Subcutaneous adipose tissue (tissue), 4 donors: Measurements from ENCODE around the gene NUP93. TPM values are rescaled to one million over a fixed set of nuclear protein-coding genes. Genes with fewer than 3 reads are reported as not detected.

Source experiments
- total RNA-seq, 4 donors: library from RNA; depleted of rRNA; stranded (reverse); fragments of >200 nt; gene quantifications; one replicate each; pipeline ENCODE4 v1.1.0, GENCODE V29; 2016
- TF ChIP-seq, protein P1 (sequence below): fragments of 450-650 bp; IDR thresholded peaks from one replicate; pipeline ENCODE4 v1.5.1; 2016; ENCODE audit warnings: low read depth, mild to moderate bottlenecking, control low read depth, antibody characterized with exemption, moderate library complexity

The NUP93 gene
- total RNA-seq, 4 donors from 2014 or later = 28.4 to 57.6 (median 47.5) TPM

GRCh38 chr16:56835320-56835719 lies 105.4 kb downstream of the NUP93 start:
- TF ChIP-seq, protein P1, sequence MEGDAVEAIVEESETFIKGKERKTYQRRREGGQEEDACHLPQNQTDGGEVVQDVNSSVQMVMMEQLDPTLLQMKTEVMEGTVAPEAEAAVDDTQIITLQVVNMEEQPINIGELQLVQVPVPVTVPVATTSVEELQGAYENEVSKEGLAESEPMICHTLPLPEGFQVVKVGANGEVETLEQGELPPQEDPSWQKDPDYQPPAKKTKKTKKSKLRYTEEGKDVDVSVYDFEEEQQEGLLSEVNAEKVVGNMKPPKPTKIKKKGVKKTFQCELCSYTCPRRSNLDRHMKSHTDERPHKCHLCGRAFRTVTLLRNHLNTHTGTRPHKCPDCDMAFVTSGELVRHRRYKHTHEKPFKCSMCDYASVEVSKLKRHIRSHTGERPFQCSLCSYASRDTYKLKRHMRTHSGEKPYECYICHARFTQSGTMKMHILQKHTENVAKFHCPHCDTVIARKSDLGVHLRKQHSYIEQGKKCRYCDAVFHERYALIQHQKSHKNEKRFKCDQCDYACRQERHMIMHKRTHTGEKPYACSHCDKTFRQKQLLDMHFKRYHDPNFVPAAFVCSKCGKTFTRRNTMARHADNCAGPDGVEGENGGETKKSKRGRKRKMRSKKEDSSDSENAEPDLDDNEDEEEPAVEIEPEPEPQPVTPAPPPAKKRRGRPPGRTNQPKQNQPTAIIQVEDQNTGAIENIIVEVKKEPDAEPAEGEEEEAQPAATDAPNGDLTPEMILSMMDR = no peak

DNA sequence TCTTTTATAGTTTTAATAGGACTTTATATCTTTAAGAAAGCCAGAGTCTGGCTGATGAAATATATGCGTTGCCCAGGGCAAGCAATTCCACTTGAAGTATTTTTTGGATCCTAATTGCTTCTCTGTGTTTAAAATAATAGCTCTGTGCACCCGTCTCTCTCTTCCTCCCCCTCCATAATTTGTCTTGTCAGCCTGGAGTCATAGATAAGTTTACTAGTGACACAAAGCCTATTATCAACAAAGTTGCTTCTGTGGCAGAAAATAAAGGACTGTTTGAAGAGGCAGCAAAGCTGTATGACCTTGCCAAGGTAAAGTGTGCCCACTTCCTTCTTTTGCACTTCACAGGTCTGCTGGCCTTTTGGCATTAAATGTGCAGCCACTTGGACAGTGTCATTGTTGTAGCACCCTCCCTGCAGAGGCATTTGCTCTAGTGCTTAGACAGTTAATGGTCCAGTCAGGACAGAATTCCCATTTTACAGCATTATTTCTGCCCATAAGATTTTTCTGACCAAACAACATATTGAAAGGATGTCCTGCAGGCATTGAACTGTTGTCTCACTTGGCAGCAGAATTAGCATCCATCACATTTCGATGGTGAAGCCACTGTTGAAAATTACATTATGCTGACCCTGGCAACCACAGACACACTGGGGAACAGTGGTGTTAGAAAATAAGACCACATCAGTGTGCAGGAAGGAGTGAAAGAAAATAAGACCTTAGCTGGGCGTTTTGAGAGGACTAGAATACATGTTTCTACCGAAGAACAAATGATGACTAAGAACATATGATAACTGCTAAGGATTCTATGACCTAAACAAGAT lies 106.7 kb downstream of the NUP93 start:
- TF ChIP-seq, protein P1 = no peak

DNA sequence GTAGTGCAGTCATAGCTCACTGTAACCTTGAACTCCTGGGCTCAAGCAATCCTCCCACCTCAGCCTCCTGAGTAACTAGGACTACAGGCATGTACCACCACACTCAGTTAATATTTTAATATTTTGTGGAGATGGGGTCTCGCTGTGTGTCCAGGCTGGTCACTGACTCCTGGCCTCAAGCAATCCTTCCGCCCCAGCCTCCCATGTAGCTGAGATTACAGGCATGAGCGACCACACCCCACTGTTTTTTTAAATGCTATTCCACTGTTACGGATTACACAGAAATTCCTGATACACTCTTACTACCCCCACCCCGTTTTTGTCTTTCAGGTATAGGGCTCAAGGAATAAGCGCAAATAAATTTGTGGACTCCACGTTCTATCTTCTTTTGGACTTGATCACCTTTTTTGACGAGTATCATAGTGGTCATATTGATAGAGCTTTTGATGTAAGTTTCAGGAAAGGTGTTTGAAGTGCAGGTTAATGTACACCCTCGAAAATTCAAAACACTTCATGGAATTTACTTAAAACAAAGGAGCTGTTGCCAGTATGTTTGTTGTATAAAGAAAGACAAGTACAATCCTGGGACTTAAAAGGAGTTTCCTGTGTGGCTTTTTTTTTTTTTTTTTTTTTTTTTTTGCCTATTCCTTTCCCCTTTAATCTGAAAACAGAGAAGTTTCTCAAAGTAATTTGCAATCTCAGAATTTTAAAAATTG lies 108.9 kb downstream of the NUP93 start:
- TF ChIP-seq, protein P1 = no peak

DNA sequence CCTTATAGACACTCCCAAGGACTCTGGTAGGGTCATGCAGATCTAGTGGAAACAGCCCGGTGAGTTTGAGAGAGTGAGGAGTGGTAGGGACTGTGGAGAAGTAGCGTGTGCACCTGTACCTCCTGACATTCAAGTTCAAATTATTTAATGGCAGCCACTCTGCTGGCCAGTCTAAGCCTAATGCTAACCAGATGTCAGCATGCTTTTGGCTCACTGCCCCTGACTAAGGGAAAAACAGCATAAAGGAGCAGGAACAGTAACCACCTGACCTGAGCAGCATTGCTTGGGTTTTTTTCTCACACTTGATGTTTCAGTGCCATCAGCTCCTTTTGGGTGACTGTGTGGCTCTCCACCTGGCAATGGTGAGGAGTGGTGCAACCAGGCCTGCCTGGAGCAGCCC lies 111.3 kb downstream of the NUP93 start:
- TF ChIP-seq, protein P1 = no peak

GRCh38 chr16:56841659-56842058 lies 111.7 kb downstream of the NUP93 start:
- TF ChIP-seq, protein P1 = no peak

- TF ChIP-seq, protein P1 = no peak
Observed at GRCh38 chr16:56842133-56842532, 112.2 kb downstream of the NUP93 start.

GRCh38 chr16:56844056-56844455 lies 114.1 kb downstream of the NUP93 start:
- TF ChIP-seq, protein P1 = no peak
